OCI-LY1 (cell line): Measurements from ENCODE around the gene TUBA3D.
"Not testable (repeated sequence)": the region's sequence is repeated elsewhere in the genome, so short reads cannot be mapped to it uniquely, and the experiment has no call there.

Source experiments
- H2AFZ ChIP-seq: fragments of 200-600 bp; sonication (generic), shearing (Covaris generic); 2 replicates; pipeline ENCODE4 v1.6.0; 2014; ENCODE audit warnings: antibody characterized with exemption, mild to moderate bottlenecking, low read length
- H3F3A ChIP-seq: fragments of 200-600 bp; sonication (generic), shearing (Covaris generic); 2 replicates; pipeline ENCODE4 v1.6.0; 2014; ENCODE audit warnings: mild to moderate bottlenecking, antibody characterized with exemption, low read length, moderate library complexity; ENCODE audit not compliant: insufficient read depth
- H3K27ac ChIP-seq: fragments of 200-600 bp; sonication (generic); 2 replicates; pipeline ENCODE4 v1.5.1; 2014; ENCODE audit warnings: low read length, mixed run types, mild to moderate bottlenecking, low read depth; ENCODE audit not compliant: poor library complexity, severe bottlenecking
- H3K27me3 ChIP-seq: fragments of 200-600 bp; sonication (generic); 2 replicates; pipeline ENCODE4 v1.6.0; 2014; ENCODE audit warnings: antibody characterized with exemption, mild to moderate bottlenecking, low read length, moderate library complexity; ENCODE audit not compliant: insufficient read depth
- H3K36me3 ChIP-seq: fragments of 200-600 bp; sonication (generic); 2 replicates; pipeline ENCODE4 v1.6.1; 2014; ENCODE audit warnings: mild to moderate bottlenecking, antibody characterized with exemption, low read length, moderate library complexity, mixed read lengths; ENCODE audit not compliant: insufficient read depth
- H3K4me1 ChIP-seq: fragments of 200-600 bp; sonication (generic); 2 replicates; pipeline ENCODE4 v1.5.1; 2014; ENCODE audit warnings: mild to moderate bottlenecking, low read length, moderate library complexity; ENCODE audit not compliant: insufficient read depth, severe bottlenecking
- H3K4me2 ChIP-seq: fragments of 200-600 bp; sonication (generic), shearing (Covaris generic); 2 replicates; pipeline ENCODE4 v1.6.1; 2014; ENCODE audit warnings: low read length
- H3K4me3 ChIP-seq: fragments of 200-600 bp; sonication (generic); 2 replicates; pipeline ENCODE4 v1.5.1; 2014; ENCODE audit warnings: low read length, low read depth, mild to moderate bottlenecking, mixed read lengths; ENCODE audit not compliant: poor library complexity, severe bottlenecking
- H3K79me2 ChIP-seq: fragments of 200-600 bp; shearing (Covaris generic); 2 replicates; pipeline ENCODE4 v1.6.1; 2016; ENCODE audit warnings: mixed run types, low read length, mixed read lengths; ENCODE audit not compliant: insufficient read depth
- H3K9ac ChIP-seq: fragments of 200-600 bp; sonication (generic), shearing (Covaris generic); 2 replicates; pipeline ENCODE4 v1.6.1; 2014; ENCODE audit warnings: mild to moderate bottlenecking, low read length, mixed read lengths
- H3K9me2 ChIP-seq: fragments of 200-600 bp; sonication (generic), shearing (Covaris generic); 2 replicates; pipeline ENCODE4 v1.6.1; 2014; ENCODE audit warnings: low read depth, mild to moderate bottlenecking, low read length, mixed read lengths
- H3K9me3 ChIP-seq: fragments of 200-600 bp; shearing (Covaris generic); 2 replicates; pipeline ENCODE4 v1.6.1; 2014; ENCODE audit warnings: low read length, mixed read lengths
- H4K20me1 ChIP-seq: fragments of 200-600 bp; sonication (generic), shearing (Covaris generic); 2 replicates; pipeline ENCODE4 v1.6.0; 2016; ENCODE audit warnings: mild to moderate bottlenecking, low read length; ENCODE audit not compliant: insufficient read depth
- EZH2 ChIP-seq: fragments of 200-600 bp; sonication (generic), shearing (Covaris generic); IDR thresholded peaks from 2 replicates; pipeline ENCODE4 v1.8.0; 2017; ENCODE audit warnings: borderline replicate concordance, mixed run types, mild to moderate bottlenecking, antibody characterized with exemption, low read length, moderate library complexity, mixed read lengths
- TF ChIP-seq, protein P1 (sequence below): fragments of 200-600 bp; sonication (generic), shearing (Covaris generic); IDR thresholded peaks from 2 replicates; pipeline ENCODE4 v1.5.1; 2017; ENCODE audit warnings: mild to moderate bottlenecking, antibody characterized with exemption, low read length, moderate library complexity, mixed read lengths

The TUBA3D gene

DNA sequence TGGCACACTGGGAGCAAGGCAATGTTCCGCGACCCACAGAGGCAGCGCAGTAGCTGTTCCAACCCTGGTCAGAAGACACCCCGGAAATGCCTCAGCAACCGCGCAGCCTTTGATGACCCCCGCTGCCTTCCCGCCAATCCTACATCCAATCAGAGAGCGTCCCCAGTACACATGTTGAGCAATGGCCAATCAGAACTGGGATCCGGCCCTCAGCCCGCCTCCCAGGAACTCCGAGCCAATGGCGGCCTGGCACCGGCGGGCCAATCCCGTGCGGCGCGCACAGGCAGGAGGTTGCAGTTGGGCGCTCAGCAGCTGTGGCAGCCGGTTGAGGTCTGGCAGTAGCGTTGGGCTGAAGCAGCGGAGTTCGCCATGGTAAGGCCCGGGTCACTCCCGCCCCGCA lies at the start of gene TUBA3D:
Gene TUBA3D, plus strand, starts transcription at position 289 of the 400 bp plus-strand sequence. Its CDS starts 81 bp downstream, at position 370.
- no peaks in the 10 kb centered on the region for H3K9me3 ChIP-seq
- H3K27ac ChIP-seq, result no peak within 1 kb of the TSS
- H3K36me3 ChIP-seq, result no peaks in the 10 kb centered on the region
- H3F3A ChIP-seq, result no peaks in the 10 kb centered on the region
- H3K9me2 ChIP-seq, result no peaks in the 10 kb centered on the region
- H3K79me2 ChIP-seq, result no peaks in the 10 kb centered on the region
- H4K20me1 ChIP-seq, result no peaks in the 10 kb centered on the region
- TF ChIP-seq EZH2, result no peak
- TF ChIP-seq, protein P1, sequence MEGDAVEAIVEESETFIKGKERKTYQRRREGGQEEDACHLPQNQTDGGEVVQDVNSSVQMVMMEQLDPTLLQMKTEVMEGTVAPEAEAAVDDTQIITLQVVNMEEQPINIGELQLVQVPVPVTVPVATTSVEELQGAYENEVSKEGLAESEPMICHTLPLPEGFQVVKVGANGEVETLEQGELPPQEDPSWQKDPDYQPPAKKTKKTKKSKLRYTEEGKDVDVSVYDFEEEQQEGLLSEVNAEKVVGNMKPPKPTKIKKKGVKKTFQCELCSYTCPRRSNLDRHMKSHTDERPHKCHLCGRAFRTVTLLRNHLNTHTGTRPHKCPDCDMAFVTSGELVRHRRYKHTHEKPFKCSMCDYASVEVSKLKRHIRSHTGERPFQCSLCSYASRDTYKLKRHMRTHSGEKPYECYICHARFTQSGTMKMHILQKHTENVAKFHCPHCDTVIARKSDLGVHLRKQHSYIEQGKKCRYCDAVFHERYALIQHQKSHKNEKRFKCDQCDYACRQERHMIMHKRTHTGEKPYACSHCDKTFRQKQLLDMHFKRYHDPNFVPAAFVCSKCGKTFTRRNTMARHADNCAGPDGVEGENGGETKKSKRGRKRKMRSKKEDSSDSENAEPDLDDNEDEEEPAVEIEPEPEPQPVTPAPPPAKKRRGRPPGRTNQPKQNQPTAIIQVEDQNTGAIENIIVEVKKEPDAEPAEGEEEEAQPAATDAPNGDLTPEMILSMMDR, result no peak
- no peak within 1 kb of the TSS for H3K9ac ChIP-seq
- no peaks in the 10 kb centered on the region for H3K4me1 ChIP-seq
- no peaks in the 10 kb centered on the region for H3K27me3 ChIP-seq
- no peak within 1 kb of the TSS for H3K4me3 ChIP-seq
- no peak within 1 kb of the TSS for H3K4me2 ChIP-seq
- no peak within 1 kb of the TSS for H2AFZ ChIP-seq

DNA sequence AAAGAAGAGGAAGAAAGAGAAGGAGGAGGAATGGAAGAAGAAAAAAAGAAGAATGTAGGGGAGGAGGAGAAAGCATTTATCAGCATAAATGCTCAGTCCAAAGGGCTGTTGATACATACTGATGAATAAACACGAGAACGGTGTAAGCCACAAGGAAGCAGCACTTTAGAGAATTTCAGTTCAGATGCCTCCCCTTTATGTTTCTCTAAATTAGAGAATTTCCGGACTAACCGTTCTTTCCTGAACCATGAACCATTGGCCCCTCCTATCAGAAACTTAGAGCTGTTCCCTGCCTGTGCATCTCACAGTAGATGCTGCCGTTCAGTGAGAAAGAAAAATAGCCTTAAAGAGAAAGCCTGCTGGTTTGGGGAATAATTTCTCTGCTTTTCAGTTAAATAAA lies 49.2 kb upstream of the TUBA3D start:
- H3K27ac ChIP-seq, result no peak overlapping the region
- H3K27me3 ChIP-seq, result no peaks in the 10 kb centered on the region
- no peaks in the 10 kb centered on the region for H3K79me2 ChIP-seq
- H3K4me2 ChIP-seq, result no peak overlapping the region
- no peaks in the 10 kb centered on the region for H3K9me3 ChIP-seq
- H2AFZ ChIP-seq, result no peak overlapping the region
- no peaks in the 10 kb centered on the region for H3F3A ChIP-seq
- H4K20me1 ChIP-seq, result no peaks in the 10 kb centered on the region
- no peak overlapping the region for H3K4me3 ChIP-seq
- TF ChIP-seq, protein P1, result no peak
- no peak for TF ChIP-seq EZH2
- no peaks in the 10 kb centered on the region for H3K9me2 ChIP-seq
- no peaks in the 10 kb centered on the region for H3K36me3 ChIP-seq
- no peaks in the 10 kb centered on the region for H3K4me1 ChIP-seq
- H3K9ac ChIP-seq, result no peak overlapping the region

DNA sequence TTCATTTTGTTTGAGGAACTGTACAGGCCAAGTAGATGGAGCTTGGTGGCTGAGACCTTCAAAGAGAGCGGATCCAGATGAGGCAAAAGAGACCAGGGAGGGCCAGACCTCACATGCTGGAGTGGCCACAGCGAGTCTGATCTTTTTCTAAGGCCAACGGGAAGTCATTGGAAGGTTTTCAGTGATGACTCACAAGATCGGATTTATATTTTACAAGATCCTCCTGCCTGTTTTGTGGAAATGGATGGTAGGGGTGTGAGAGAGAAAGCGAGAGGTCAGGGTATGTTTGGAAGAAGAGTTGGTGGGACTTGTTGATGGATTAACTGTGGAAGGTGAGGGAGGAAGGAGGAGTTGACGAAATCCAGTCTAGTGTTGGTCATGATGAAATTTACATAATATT lies 44.6 kb upstream of the TUBA3D start:
- Histone ChIP-seq H3K27me3 (no peaks in the 10 kb centered on the region), H3K4me1 (no peaks in the 10 kb centered on the region), H4K20me1 (no peaks in the 10 kb centered on the region), H2AFZ (no peak overlapping the region), H3K4me2 (no peak overlapping the region), H3F3A (no peaks in the 10 kb centered on the region), H3K36me3 (no peaks in the 10 kb centered on the region), H3K79me2 (no peaks in the 10 kb centered on the region), H3K4me3 (no peak overlapping the region), H3K9me3 (no peaks in the 10 kb centered on the region), H3K9me2 (no peaks in the 10 kb centered on the region), H3K27ac (no peak overlapping the region), H3K9ac (no peak overlapping the region)
- TF ChIP-seq EZH2, result no peak
- TF ChIP-seq, protein P1, result no peak

DNA sequence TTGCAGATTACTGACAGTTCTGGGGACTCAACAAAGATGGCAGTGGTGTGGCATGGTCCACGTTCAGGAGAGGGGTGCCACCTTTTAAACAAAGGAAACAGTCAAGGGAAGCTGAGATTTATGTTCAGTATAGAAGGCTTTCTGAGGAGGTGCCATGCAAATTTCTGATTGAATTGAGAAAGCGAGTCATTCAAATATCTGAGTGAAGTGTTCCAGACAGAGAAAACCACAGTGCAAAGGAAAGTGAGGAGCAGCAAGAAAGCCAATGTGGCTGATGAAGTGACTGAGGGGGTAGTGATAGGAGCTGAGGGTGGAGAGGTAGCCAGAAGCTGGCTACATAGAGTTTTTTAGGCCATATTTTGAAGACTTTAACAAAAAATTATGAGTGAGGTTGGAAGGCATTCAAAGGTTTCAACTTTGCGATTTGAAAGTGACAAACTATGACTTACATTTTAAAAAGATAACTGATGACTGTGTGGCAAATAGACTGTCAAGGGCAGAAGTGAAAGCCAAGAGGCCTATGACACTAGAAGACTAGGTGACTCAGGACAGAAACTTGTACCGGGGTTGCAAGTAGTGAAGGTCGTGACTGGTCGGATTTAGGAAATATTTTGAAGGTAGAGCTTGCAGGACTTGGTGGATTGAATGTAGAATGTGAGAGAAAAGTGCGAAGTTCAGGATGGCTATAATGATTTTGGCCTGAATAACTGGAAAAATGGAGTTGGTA lies 35.0 kb upstream of the TUBA3D start:
- H3F3A ChIP-seq, H3K79me2 ChIP-seq, H3K9me3 ChIP-seq, H3K4me1 ChIP-seq, H2AFZ ChIP-seq, H3K9me2 ChIP-seq, H3K27ac ChIP-seq, H3K4me3 ChIP-seq, H3K9ac ChIP-seq, H4K20me1 ChIP-seq, H3K27me3 ChIP-seq, H3K36me3 ChIP-seq, H3K4me2 ChIP-seq: not testable (repeated sequence)

DNA sequence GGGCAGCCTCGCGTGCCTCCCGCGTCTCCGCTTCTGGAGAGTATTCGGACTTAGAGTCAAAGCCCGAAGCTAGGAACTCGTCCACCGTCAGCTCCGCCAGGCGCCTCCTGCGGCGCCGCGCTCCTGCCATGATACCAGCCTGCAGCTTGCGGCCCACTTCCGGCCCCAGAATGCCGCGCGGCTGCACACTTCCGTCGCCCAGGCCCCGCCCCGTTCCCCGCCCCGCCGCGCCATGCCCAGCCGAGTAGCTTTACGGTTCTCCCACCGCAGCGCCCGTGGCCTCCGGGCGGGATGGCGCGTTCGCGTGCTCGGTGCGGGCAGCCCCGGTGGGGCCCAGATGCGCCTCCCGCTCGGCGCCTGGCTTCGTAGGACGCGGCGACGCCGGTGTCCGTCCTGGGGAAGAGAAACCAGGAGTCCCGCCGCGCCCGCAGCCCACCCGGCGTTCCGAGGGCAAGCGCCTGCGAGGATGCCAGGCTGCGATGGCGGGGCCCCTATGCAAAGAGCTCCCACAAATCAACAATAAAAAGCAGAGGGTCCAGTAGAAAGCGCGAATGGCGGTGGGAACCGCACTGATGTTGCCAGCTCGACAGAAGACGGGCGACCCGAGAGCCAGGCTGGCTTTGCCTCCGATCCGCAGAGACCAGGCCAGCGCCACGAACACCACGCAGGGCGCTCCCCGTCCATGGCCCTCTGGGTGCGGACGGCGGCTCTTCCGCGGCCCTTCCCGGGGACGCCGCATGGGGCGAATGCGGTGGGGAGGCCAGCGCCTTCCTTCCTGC lies 31.0 kb upstream of the TUBA3D start:
- H3K4me3 ChIP-seq, H3K9me2 ChIP-seq, H3K9me3 ChIP-seq, H3K4me2 ChIP-seq, H3F3A ChIP-seq, H3K36me3 ChIP-seq, H3K27me3 ChIP-seq, H3K4me1 ChIP-seq, H2AFZ ChIP-seq, H3K79me2 ChIP-seq, H3K9ac ChIP-seq, H3K27ac ChIP-seq, H4K20me1 ChIP-seq: not testable (repeated sequence)
